Kasumi-1 (cell line): ENCODE results near the gene PIEZO1.
A peak's percentile ranks its signal among the peaks of the same experiment; 100 is the strongest.

Experiments
- DNase-seq, 2 experiments: peaks; one replicate each; lab custom pipeline; 2025; lab: John Stamatoyannopoulos, UW

The PIEZO1 gene

GRCh38 chr16:88718178-88718577 lies 66.8 kb downstream of the PIEZO1 start:
- no peak for DNase-seq

- DNase-seq, result no peak
Measured at GRCh38 chr16:88716601-88717001, 68.4 kb downstream of the PIEZO1 start.

GRCh38 chr16:88716201-88716600 lies 68.8 kb downstream of the PIEZO1 start:
- DNase-seq, result no peak

- DNase-seq, result no peak
Measured at GRCh38 chr16:88715312-88716190, 69.5 kb downstream of the PIEZO1 start.

GRCh38 chr16:88714420-88715302 lies 70.4 kb downstream of the PIEZO1 start:
- DNase-seq, result no peak

- DNase-seq, result no peak
Measured at GRCh38 chr16:88713568-88714419, 71.2 kb downstream of the PIEZO1 start.

- DNase-seq, result no peak
Measured at GRCh38 chr16:88713054-88713453, 72.0 kb downstream of the PIEZO1 start.

- no peak for DNase-seq
Measured at GRCh38 chr16:88712362-88712979, 72.5 kb downstream of the PIEZO1 start.

- DNase-seq, result no peak
Measured at GRCh38 chr16:88711750-88712340, 73.2 kb downstream of the PIEZO1 start.

GRCh38 chr16:88710556-88710955 lies 74.5 kb downstream of the PIEZO1 start:
- no peak for DNase-seq

GRCh38 chr16:88706965-88707826 lies 77.8 kb downstream of the PIEZO1 start:
- DNase-seq, result peak; percentile 5 to 24

GRCh38 chr16:88706229-88706964 lies 78.6 kb downstream of the PIEZO1 start, which contains the start of the genes CTU2 and RNF166:
TSS of gene CTU2 (plus strand) at chr16:88706503. CDS start at chr16:88706531, 28 bp downstream.
TSS of gene RNF166 (minus strand) at chr16:88706408. CDS start at chr16:88706325, 83 bp downstream.
- DNase-seq, result peak; percentile 56 to 79

- no peak for DNase-seq
Measured at GRCh38 chr16:88705801-88706228, 79.2 kb downstream of the PIEZO1 start.

- peak in 1 of 2 experiments; percentile 25 for DNase-seq
Measured at GRCh38 chr16:88705076-88705684, 79.8 kb downstream of the PIEZO1 start.

GRCh38 chr16:88703486-88704309 lies 81.3 kb downstream of the PIEZO1 start:
- peak; percentile 96 to 97 for DNase-seq

GRCh38 chr16:88702371-88703210 lies 82.4 kb downstream of the PIEZO1 start:
- peak; percentile 33 to 37 for DNase-seq
